HEK293 (cell line): ENCODE measurements around the gene PPFIBP1.

Experiments used
- CTCF ChIA-PET: fragments of 350-600 bp; formaldehyde crosslinking; extraction: SDS; loops from one replicate; lab custom pipeline; 2021; ENCODE audit warnings: antibody characterized with exemption; lab: Yijun Ruan, JAX
- POLR2A ChIA-PET: fragments of 300-600 bp; formaldehyde crosslinking; extraction: SDS; loops from one replicate; lab custom pipeline; 2020; ENCODE audit warnings: antibody characterized with exemption, inconsistent platforms; lab: Yijun Ruan, JAX
- H3K27ac ChIP-seq: fragments of 200-500 bp; sonication (Bioruptor generic); 2 replicates; pipeline ENCODE4 v1.5.1; 2014; ENCODE audit warnings: low read depth, low read length, control low read depth, inconsistent platforms; ENCODE audit errors: extremely low read depth
- H3K36me3 ChIP-seq, 2 experiments: fragments of 200-500 bp in 1 of 2; sonication (Bioruptor generic) in 1 of 2; 1 replicate in 1 of 2; 2 replicates in 1 of 2; pipeline ENCODE4 v1.5.1; 2014 to 2017; ENCODE audit warnings: inconsistent platforms in 2 of 2, low read length in 2 of 2; ENCODE audit not compliant: control insufficient read depth in 2 of 2, insufficient read depth in 1 of 2
- H3K4me1 ChIP-seq: fragments of 200-500 bp; sonication (Bioruptor generic); 2 replicates; pipeline ENCODE4 v1.5.1; 2014; ENCODE audit warnings: mild to moderate bottlenecking, low read length, inconsistent platforms; ENCODE audit not compliant: control insufficient read depth, insufficient read depth
- H3K4me3 ChIP-seq: 2 replicates; pipeline ENCODE4 v1.5.1; 2011; ENCODE audit warnings: low read depth, mild to moderate bottlenecking, control low read depth, low read length, moderate library complexity
- H3K9me3 ChIP-seq: fragments of 200-500 bp; sonication (Bioruptor generic); 2 replicates; pipeline ENCODE4 v1.5.1; 2014; ENCODE audit warnings: low read depth, low read length, inconsistent platforms; ENCODE audit not compliant: control insufficient read depth, insufficient read depth
- FEZF1 ChIP-seq: fragments of 450-650 bp; formaldehyde crosslinking; IDR thresholded peaks from 2 replicates; pipeline ENCODE4 v1.5.1; 2016; ENCODE audit warnings: missing biosample characterization, missing genetic modification characterization
- GLI2 ChIP-seq: fragments of 450-650 bp; formaldehyde crosslinking; IDR thresholded peaks from 2 replicates; pipeline ENCODE4; 2017; ENCODE audit warnings: missing biosample characterization, missing genetic modification characterization, low read depth, borderline replicate concordance
- HOXC10 ChIP-seq: sonication (generic); formaldehyde crosslinking; IDR thresholded peaks from 2 replicates; pipeline ENCODE4 v1.8.1; 2023; ENCODE audit warnings: mild to moderate bottlenecking, missing genetic modification reagents
- KLF1 ChIP-seq: fragments of 450-650 bp; formaldehyde crosslinking; IDR thresholded peaks from 2 replicates; pipeline ENCODE4 v1.5.1; 2016; ENCODE audit warnings: missing biosample characterization, missing genetic modification characterization
- OSR2 ChIP-seq: fragments of 450-650 bp; formaldehyde crosslinking; IDR thresholded peaks from 2 replicates; pipeline ENCODE4 v1.5.1; 2016; ENCODE audit warnings: missing biosample characterization, missing genetic modification characterization
- PRDM6 ChIP-seq: fragments of 450-650 bp; formaldehyde crosslinking; IDR thresholded peaks from 2 replicates; pipeline ENCODE4 v1.5.1; 2017; ENCODE audit warnings: missing biosample characterization, missing genetic modification characterization
- SP7 ChIP-seq: fragments of 450-650 bp; formaldehyde crosslinking; IDR thresholded peaks from 2 replicates; pipeline ENCODE4 v1.5.1; 2016; ENCODE audit warnings: missing biosample characterization, missing genetic modification characterization
- WT1 ChIP-seq: fragments of 450-650 bp; formaldehyde crosslinking; IDR thresholded peaks from 2 replicates; pipeline ENCODE4 v1.5.1; 2016; ENCODE audit warnings: missing biosample characterization, missing genetic modification characterization
- ZEB2 ChIP-seq: fragments of 450-650 bp; formaldehyde crosslinking; IDR thresholded peaks from 2 replicates; pipeline ENCODE4 v1.5.1; 2016; ENCODE audit warnings: missing biosample characterization, missing genetic modification characterization
- ZNF157 ChIP-seq: fragments of 450-650 bp; formaldehyde crosslinking; IDR thresholded peaks from 2 replicates; pipeline ENCODE4 v1.5.1; 2016; ENCODE audit warnings: missing biosample characterization, missing genetic modification characterization
- ZNF521 ChIP-seq: fragments of 450-650 bp; formaldehyde crosslinking; IDR thresholded peaks from 2 replicates; pipeline ENCODE4 v1.5.1; 2017; ENCODE audit warnings: missing biosample characterization, mild to moderate bottlenecking, missing genetic modification characterization
- ZNF596 ChIP-seq: fragments of 450-650 bp; IDR thresholded peaks from 2 replicates; pipeline ENCODE4 v1.5.0; 2018; ENCODE audit warnings: missing biosample characterization, mild to moderate bottlenecking, missing genetic modification characterization, moderate library complexity
- ZNF629 ChIP-seq: fragments of 450-650 bp; formaldehyde crosslinking; IDR thresholded peaks from 2 replicates; pipeline ENCODE4 v1.5.1; 2017; ENCODE audit warnings: missing biosample characterization, missing genetic modification characterization
- ZNF645 ChIP-seq: fragments of 450-650 bp; formaldehyde crosslinking; IDR thresholded peaks from 2 replicates; pipeline ENCODE4; 2016; ENCODE audit warnings: missing biosample characterization, missing genetic modification characterization
- ZNF664 ChIP-seq: fragments of 450-650 bp; formaldehyde crosslinking; IDR thresholded peaks from 2 replicates; pipeline ENCODE4 v1.5.1; 2016; ENCODE audit warnings: missing biosample characterization, missing genetic modification characterization
- ZNF777 ChIP-seq: fragments of 450-650 bp; formaldehyde crosslinking; IDR thresholded peaks from 2 replicates; pipeline ENCODE4 v1.5.1; 2017; ENCODE audit warnings: missing biosample characterization, missing genetic modification characterization, borderline replicate concordance
- ZNF830 ChIP-seq: fragments of 450-650 bp; IDR thresholded peaks from 2 replicates; pipeline ENCODE4 v1.5.0; 2018; ENCODE audit warnings: missing biosample characterization, missing genetic modification characterization, low read depth, mild to moderate bottlenecking, moderate library complexity
- ZXDB ChIP-seq: fragments of 450-650 bp; formaldehyde crosslinking; IDR thresholded peaks from 2 replicates; pipeline ENCODE4 v1.5.1; 2016; ENCODE audit warnings: missing biosample characterization, missing genetic modification characterization
- TF ChIP-seq, protein P1 (sequence below): fragments of 450-650 bp; formaldehyde crosslinking; IDR thresholded peaks from 2 replicates; pipeline ENCODE4 v1.5.1; 2016; ENCODE audit warnings: missing biosample characterization, missing genetic modification characterization
- TF ChIP-seq, protein P2 (sequence below): fragments of 450-650 bp; formaldehyde crosslinking; IDR thresholded peaks from 2 replicates; pipeline ENCODE4 v1.5.1; 2016; ENCODE audit warnings: missing biosample characterization, missing genetic modification characterization
- TF ChIP-seq, protein P3 (sequence below): fragments of 450-650 bp; formaldehyde crosslinking; IDR thresholded peaks from 2 replicates; pipeline ENCODE4 v1.5.1; 2016; ENCODE audit warnings: missing biosample characterization, missing genetic modification characterization

PPFIBP1 gene

GRCh38 chr12:27615331-27615891 is 91.4 kb downstream of the PPFIBP1 start:
- no peak overlapping the region for H3K27ac ChIP-seq
- ChIA-PET POLR2A (interaction anchor here (1.2 kb wide), 1 partner anchor 91 kb away, joined by 4 read pairs; the partner anchor contains the start of gene PPFIBP1), CTCF (interaction anchor here (0.6 to 1.3 kb wide), 3 partner anchors 75 to 690 kb away, joined by 3 to 5 read pairs (median 3); no protein-coding TSS in a partner anchor)
- TF ChIP-seq ZNF830 (tag by site-specific recombination) (no peak), ZNF521 (no peak), ZNF629 (tag by site-specific recombination) (peak; percentile 49), ZNF596 (tag by site-specific recombination) (no peak), OSR2 (tag by site-specific recombination) (peak; percentile 62), GLI2 (tag by site-specific recombination) (0 out of 2 replicates have a peak, but pooled peaks have one; percentile 28), KLF1 (tag by site-specific recombination) (peak; percentile 51), ZNF645 (tag by site-specific recombination) (no peak), ZNF777 (no peak), ZNF664 (tag by site-specific recombination) (no peak), ZNF157 (tag by site-specific recombination) (no peak), WT1 (tag by site-specific recombination) (peak; percentile 20; the same call in 1 of the 2 replicates), HOXC10 (CRISPR knock-in tag) (no peak), SP7 (tag by site-specific recombination) (0 out of 2 replicates have a peak, but pooled peaks have one; percentile 48), PRDM6 (tag by site-specific recombination) (peak; percentile 78), ZEB2 (tag by site-specific recombination) (peak; percentile 74), ZXDB (tag by site-specific recombination) (peak; percentile 37; the same call in 1 of the 2 replicates), FEZF1 (tag by site-specific recombination) (0 out of 2 replicates have a peak, but pooled peaks have one; percentile 8)
- TF ChIP-seq, protein P1, sequence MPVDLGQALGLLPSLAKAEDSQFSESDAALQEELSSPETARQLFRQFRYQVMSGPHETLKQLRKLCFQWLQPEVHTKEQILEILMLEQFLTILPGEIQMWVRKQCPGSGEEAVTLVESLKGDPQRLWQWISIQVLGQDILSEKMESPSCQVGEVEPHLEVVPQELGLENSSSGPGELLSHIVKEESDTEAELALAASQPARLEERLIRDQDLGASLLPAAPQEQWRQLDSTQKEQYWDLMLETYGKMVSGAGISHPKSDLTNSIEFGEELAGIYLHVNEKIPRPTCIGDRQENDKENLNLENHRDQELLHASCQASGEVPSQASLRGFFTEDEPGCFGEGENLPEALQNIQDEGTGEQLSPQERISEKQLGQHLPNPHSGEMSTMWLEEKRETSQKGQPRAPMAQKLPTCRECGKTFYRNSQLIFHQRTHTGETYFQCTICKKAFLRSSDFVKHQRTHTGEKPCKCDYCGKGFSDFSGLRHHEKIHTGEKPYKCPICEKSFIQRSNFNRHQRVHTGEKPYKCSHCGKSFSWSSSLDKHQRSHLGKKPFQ, result peak; percentile 59
- TF ChIP-seq, protein P2, sequence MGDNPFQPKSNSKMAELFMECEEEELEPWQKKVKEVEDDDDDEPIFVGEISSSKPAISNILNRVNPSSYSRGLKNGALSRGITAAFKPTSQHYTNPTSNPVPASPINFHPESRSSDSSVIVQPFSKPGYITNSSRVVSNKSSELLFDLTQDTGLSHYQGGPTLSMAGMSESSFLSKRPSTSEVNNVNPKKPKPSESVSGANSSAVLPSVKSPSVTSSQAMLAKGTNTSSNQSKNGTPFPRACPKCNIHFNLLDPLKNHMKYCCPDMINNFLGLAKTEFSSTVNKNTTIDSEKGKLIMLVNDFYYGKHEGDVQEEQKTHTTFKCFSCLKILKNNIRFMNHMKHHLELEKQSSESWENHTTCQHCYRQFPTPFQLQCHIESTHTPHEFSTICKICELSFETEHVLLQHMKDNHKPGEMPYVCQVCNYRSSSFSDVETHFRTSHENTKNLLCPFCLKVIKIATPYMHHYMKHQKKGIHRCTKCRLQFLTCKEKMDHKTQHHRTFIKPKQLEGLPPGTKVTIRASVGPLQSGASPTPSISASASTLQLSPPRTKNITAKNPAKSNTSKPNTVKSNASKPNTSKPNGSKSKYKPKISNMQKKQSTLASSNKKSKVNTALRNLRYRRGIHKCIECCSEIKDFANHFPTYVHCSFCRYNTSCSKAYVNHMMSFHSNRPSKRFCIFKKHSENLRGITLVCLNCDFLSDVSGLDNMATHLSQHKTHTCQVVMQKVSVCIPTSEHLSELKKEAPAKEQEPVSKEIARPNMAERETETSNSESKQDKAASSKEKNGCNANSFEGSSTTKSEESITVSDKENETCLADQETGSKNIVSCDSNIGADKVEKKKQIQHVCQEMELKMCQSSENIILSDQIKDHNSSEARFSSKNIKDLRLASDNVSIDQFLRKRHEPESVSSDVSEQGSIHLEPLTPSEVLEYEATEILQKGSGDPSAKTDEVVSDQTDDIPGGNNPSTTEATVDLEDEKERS, result no peak
- TF ChIP-seq, protein P3, sequence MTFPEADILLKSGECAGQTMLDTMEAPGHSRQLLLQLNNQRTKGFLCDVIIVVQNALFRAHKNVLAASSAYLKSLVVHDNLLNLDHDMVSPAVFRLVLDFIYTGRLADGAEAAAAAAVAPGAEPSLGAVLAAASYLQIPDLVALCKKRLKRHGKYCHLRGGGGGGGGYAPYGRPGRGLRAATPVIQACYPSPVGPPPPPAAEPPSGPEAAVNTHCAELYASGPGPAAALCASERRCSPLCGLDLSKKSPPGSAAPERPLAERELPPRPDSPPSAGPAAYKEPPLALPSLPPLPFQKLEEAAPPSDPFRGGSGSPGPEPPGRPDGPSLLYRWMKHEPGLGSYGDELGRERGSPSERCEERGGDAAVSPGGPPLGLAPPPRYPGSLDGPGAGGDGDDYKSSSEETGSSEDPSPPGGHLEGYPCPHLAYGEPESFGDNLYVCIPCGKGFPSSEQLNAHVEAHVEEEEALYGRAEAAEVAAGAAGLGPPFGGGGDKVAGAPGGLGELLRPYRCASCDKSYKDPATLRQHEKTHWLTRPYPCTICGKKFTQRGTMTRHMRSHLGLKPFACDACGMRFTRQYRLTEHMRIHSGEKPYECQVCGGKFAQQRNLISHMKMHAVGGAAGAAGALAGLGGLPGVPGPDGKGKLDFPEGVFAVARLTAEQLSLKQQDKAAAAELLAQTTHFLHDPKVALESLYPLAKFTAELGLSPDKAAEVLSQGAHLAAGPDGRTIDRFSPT, result 0 out of 2 replicates have a peak, but pooled peaks have one; percentile 32
- H3K36me3 ChIP-seq, result no peaks in the 10 kb centered on the region
- H3K4me1 ChIP-seq, result peaks cover 16% of the 10 kb centered on the region
- no peak overlapping the region for H3K4me3 ChIP-seq
- H3K9me3 ChIP-seq, result no peaks in the 10 kb centered on the region
